Naive thymus-derived CD4-positive, alpha-beta T cell (primary cell): ENCODE data around the gene ABI3BP. TPM values are rescaled to one million over a fixed set of nuclear protein-coding genes. Genes with fewer than 3 reads are reported as not detected.

Experiments used
- ATAC-seq: fragments of 150-1000 bp; cut with Tn5 transposase; 2 replicates; pipeline ENCODE4 v1.10.0; 2021; ENCODE audit warnings: mild to moderate bottlenecking, moderate library complexity
- CTCF ChIA-PET: fragments of 350-600 bp; sonication (Branson Sonifier 250); formaldehyde crosslinking; loops from one replicate; lab custom pipeline; 2021; ENCODE audit warnings: antibody characterized with exemption; lab: Charles Lee
- POLR2A ChIA-PET: fragments of 350-600 bp; sonication (Branson Sonifier 250); formaldehyde crosslinking; loops from one replicate; lab custom pipeline; 2021; ENCODE audit warnings: antibody characterized with exemption, inconsistent platforms; lab: Charles Lee
- DNase-seq, 9 donors: peaks; one replicate each; pipeline versions ENCODE4 v3.0.0 to v3.0.0-alpha.2; 2020 to 2022; ENCODE audit warnings: mixed read lengths in 1 of 9
- H3K27ac ChIP-seq: one replicate; pipeline ENCODE4 v1.7.0; 2013; ENCODE audit warnings: mild to moderate bottlenecking, low read depth, low read length, moderate library complexity
- H3K27me3 ChIP-seq, 2 donors: one replicate each; pipeline ENCODE4 v1.7.0; 2013; ENCODE audit warnings: low read length in 2 of 2, mild to moderate bottlenecking in 2 of 2, moderate library complexity in 2 of 2; ENCODE audit not compliant: control insufficient read depth in 2 of 2, insufficient read depth in 2 of 2
- H3K36me3 ChIP-seq, 3 experiments: 1 replicate in 2 of 3; 2 replicates in 1 of 3; pipeline ENCODE4 v1.7.0; 2013; ENCODE audit warnings: low read length in 3 of 3, mild to moderate bottlenecking in 3 of 3, moderate library complexity in 1 of 3; ENCODE audit not compliant: insufficient read depth in 3 of 3, control insufficient read depth in 2 of 3
- H3K4me1 ChIP-seq, 2 donors: one replicate each; pipeline ENCODE4 v1.7.0; 2013; ENCODE audit warnings: low read length in 2 of 2, mild to moderate bottlenecking in 2 of 2, moderate library complexity in 1 of 2; ENCODE audit not compliant: control insufficient read depth in 2 of 2, insufficient read depth in 2 of 2
- H3K4me3 ChIP-seq: 2 replicates; pipeline ENCODE4 v1.7.0; 2013; ENCODE audit warnings: mild to moderate bottlenecking, low read length
- H3K9me3 ChIP-seq, 3 experiments: 1 replicate in 2 of 3; 2 replicates in 1 of 3; pipeline ENCODE4 v1.7.0; 2013; ENCODE audit warnings: low read length in 3 of 3; ENCODE audit not compliant: control insufficient read depth in 2 of 3
- H3K27ac Mint-ChIP-seq, 9 donors: one replicate each; pipeline ENCODE4 v1.8.0; 2020 to 2022; ENCODE audit warnings: mixed read lengths in 9 of 9, mild to moderate bottlenecking in 8 of 9, moderate library complexity in 5 of 9, inconsistent platforms in 2 of 9
- H3K27me3 Mint-ChIP-seq, 5 donors: one replicate each; pipeline ENCODE4 v1.8.0; 2021 to 2022; ENCODE audit warnings: mixed read lengths in 5 of 5, mild to moderate bottlenecking in 1 of 5
- H3K36me3 Mint-ChIP-seq, 5 donors: one replicate each; pipeline ENCODE4 v1.8.0; 2020 to 2022; ENCODE audit warnings: mixed read lengths in 5 of 5, mild to moderate bottlenecking in 3 of 5, inconsistent platforms in 1 of 5
- H3K4me1 Mint-ChIP-seq, 7 donors: one replicate each; pipeline ENCODE4 v1.8.0; 2020 to 2022; ENCODE audit warnings: mixed read lengths in 7 of 7, mild to moderate bottlenecking in 3 of 7, inconsistent platforms in 1 of 7
- H3K4me3 Mint-ChIP-seq, 10 donors: one replicate each; pipeline ENCODE4 v1.8.0; 2020 to 2022; ENCODE audit warnings: mild to moderate bottlenecking in 10 of 10, mixed read lengths in 10 of 10, moderate library complexity in 6 of 10, inconsistent platforms in 2 of 10
- H3K9me3 Mint-ChIP-seq, 11 donors: one replicate each; pipeline ENCODE4 v1.8.0; 2020 to 2022; ENCODE audit warnings: mixed read lengths in 11 of 11, mild to moderate bottlenecking in 4 of 11, inconsistent platforms in 1 of 11, moderate library complexity in 1 of 11
- intact Hi-C, 2 donors: fragments of 100-400 bp; cut with micrococcal nuclease; formaldehyde crosslinking; loops; one replicate each; pipeline ENCODE4 v1.15.1; 2023
- polyA plus RNA-seq, 2 donors: library from polyadenylated mRNA; unstranded; fragments of 300-500 nt; fragmentation: Illumina TruSeq; gene quantifications; one replicate each; pipeline ENCODE4 v1.2.3, GENCODE V29; 2021
- total RNA-seq, 6 experiments: library from RNA in 5 of 6; stranded (reverse) in 5 of 6; gene quantifications; 1 replicate in 5 of 6; 2 replicates in 1 of 6; pipeline ENCODE4 v1.2.3 and lab custom pipeline; 2021 to 2026

The ABI3BP gene
- total and polyA plus RNA-seq, 7 experiments from 2014 or later = not detected

DNA sequence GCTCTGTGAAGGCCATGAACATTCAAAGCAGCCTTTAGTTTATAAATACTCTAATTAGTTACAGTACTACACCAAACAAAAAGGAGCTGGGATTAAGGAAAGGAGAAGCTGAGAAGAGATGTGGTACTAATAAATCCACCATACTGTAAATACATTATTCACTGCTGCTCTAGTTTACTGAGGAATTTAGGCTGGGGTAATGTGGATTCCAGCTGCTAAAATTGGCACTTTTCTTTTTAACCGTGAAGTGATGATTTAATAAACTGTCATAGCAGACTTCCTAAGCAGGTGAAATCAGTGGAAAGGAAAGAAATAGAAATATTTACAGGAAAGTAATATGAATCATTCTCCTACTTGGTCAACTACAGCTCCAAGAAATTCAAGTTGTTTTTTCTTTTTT, 195.2 kb downstream of the ABI3BP start:
- peaks cover 0 to 20% (median 0%) of the 10 kb centered on the region in 5 donors for H3K27me3 Mint-ChIP-seq
- ATAC-seq (no peak), DNase-seq (no peak)
- no peak overlapping the region for H3K27ac Mint-ChIP-seq
- Histone ChIP-seq H3K36me3 (no peaks in the 10 kb centered on the region), H3K27me3 (no peaks in the 10 kb centered on the region), H3K27ac (no peak overlapping the region), H3K4me3 (no peak overlapping the region), H3K9me3 (no peaks in the 10 kb centered on the region), H3K4me1 (no peaks in the 10 kb centered on the region)
- POLR2A ChIA-PET = no interaction called here
- no peaks in the 10 kb centered on the region for H3K9me3 Mint-ChIP-seq
- H3K4me3 Mint-ChIP-seq = no peak overlapping the region
- peaks cover 0 to 7% (median 5%) of the 10 kb centered on the region in 7 donors for H3K4me1 Mint-ChIP-seq
- H3K36me3 Mint-ChIP-seq = no peaks in the 10 kb centered on the region
- CTCF ChIA-PET = no interaction called here
- intact Hi-C loops = no loop called here

DNA sequence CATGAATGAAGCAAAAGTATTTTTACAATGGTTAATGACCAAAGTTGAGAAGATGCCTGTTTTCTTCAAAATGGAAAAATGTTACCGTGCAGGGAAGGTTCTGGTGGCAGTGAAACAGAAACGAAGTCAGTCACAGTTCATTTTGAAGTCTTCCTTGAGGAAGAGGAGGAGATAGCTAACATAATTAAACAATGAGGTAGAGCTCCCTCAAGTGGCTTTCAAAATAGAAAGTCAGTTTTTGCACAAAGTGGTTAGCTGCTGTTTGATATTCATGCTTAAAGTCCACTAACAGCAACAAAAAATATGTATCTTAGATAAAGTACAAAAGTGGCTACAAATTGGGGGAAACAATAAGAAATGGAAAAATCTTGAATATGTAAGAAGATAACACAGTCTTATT, 196.7 kb downstream of the ABI3BP start:
- ATAC-seq (no peak), DNase-seq (peak in 1 of 9 donors; percentile 1)
- Mint-ChIP-seq H3K9me3 (no peaks in the 10 kb centered on the region), H3K27me3 (peaks cover 0 to 22% (median 0%) of the 10 kb centered on the region in 5 donors), H3K36me3 (no peaks in the 10 kb centered on the region), H3K27ac (peak overlapping the region in 2 of 9 donors; percentile 43 to 51), H3K4me3 (peak overlapping the region in 6 of 10 donors; percentile 22 to 68 (median 48)), H3K4me1 (peaks cover 0 to 7% (median 5%) of the 10 kb centered on the region in 7 donors)
- no peaks in the 10 kb centered on the region for H3K4me1 ChIP-seq
- intact Hi-C loops = loop anchor here (1.0 to 2.0 kb wide), 5 partner anchors 59 to 480 kb away; no protein-coding TSS in a partner anchor
- POLR2A ChIA-PET = interaction anchor here (0.6 kb wide), 1 partner anchor 463 kb away, joined by 3 read pairs; no protein-coding TSS in a partner anchor
- no peak overlapping the region for H3K4me3 ChIP-seq
- CTCF ChIA-PET = no interaction called here
- no peaks in the 10 kb centered on the region for H3K9me3 ChIP-seq
- H3K36me3 ChIP-seq = no peaks in the 10 kb centered on the region
- no peak overlapping the region for H3K27ac ChIP-seq
- no peaks in the 10 kb centered on the region for H3K27me3 ChIP-seq

DNA sequence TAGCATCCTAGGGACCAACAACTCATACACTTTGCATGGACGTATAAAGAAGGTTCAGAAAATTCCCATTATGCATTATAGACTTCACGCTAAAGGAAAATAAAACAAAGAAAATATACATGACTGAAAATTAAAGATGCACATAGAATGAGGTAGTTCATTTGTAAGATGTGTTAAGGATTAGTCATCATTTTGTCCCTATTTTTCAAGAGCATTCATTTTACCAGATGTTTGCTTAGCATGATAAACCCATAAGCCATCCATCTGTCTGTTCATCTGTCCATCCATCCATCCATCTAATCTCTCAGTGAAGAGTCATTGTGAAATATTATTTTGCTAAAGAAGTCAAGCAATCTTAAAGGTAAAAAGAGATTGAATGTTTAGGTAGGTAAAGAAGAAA, 203.6 kb downstream of the ABI3BP start:
- Histone ChIP-seq H3K27me3 (no peaks in the 10 kb centered on the region), H3K36me3 (no peaks in the 10 kb centered on the region), H3K9me3 (no peaks in the 10 kb centered on the region), H3K4me3 (no peak overlapping the region), H3K4me1 (no peaks in the 10 kb centered on the region), H3K27ac (no peak overlapping the region)
- Mint-ChIP-seq H3K27me3 (peaks cover 0 to 26% (median 0%) of the 10 kb centered on the region in 5 donors), H3K27ac (no peak overlapping the region), H3K4me3 (no peak overlapping the region), H3K36me3 (no peaks in the 10 kb centered on the region), H3K9me3 (peaks cover 0 to 10% (median 2%) of the 10 kb centered on the region in 11 donors), H3K4me1 (no peaks in the 10 kb centered on the region)
- DNase-seq (no peak), ATAC-seq (no peak)
- POLR2A ChIA-PET = no interaction called here
- intact Hi-C loops = no loop called here
- CTCF ChIA-PET = no interaction called here

DNA sequence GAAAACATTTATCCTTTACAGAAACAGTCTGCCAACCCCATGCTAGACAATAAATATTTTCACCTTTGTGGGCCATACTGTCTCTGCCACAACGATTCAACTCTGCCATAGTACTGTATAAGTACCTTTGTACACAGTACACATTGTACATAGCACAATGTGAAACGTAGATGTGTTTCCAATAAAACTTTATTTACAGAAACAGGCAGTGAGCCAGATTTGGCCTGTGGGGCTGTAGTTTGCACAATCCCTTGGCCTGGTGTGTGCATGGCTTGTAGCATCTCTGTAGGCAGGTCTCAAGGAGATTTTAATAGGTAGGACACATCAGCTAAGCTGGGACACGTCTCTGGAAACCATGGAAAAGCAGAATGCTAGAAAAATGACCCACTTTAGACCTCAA, 209.6 kb downstream of the ABI3BP start:
- Histone ChIP-seq H3K9me3 (no peaks in the 10 kb centered on the region), H3K4me1 (no peaks in the 10 kb centered on the region), H3K36me3 (no peaks in the 10 kb centered on the region), H3K27ac (no peak overlapping the region), H3K4me3 (no peak overlapping the region), H3K27me3 (no peaks in the 10 kb centered on the region)
- H3K36me3 Mint-ChIP-seq = no peaks in the 10 kb centered on the region
- no peak overlapping the region for H3K4me3 Mint-ChIP-seq
- H3K9me3 Mint-ChIP-seq = peaks cover 0 to 12% (median 3%) of the 10 kb centered on the region in 11 donors
- H3K27ac Mint-ChIP-seq = no peak overlapping the region
- intact Hi-C loops = no loop called here
- ChIA-PET POLR2A (interaction anchor here (0.7 kb wide), 1 partner anchor 22 kb away, joined by 3 read pairs; no protein-coding TSS in a partner anchor), CTCF (no interaction called here)
- no peaks in the 10 kb centered on the region for H3K4me1 Mint-ChIP-seq
- DNase-seq = no peak
- no peak for ATAC-seq
- peaks cover 0 to 3% (median 0%) of the 10 kb centered on the region in 5 donors for H3K27me3 Mint-ChIP-seq

DNA sequence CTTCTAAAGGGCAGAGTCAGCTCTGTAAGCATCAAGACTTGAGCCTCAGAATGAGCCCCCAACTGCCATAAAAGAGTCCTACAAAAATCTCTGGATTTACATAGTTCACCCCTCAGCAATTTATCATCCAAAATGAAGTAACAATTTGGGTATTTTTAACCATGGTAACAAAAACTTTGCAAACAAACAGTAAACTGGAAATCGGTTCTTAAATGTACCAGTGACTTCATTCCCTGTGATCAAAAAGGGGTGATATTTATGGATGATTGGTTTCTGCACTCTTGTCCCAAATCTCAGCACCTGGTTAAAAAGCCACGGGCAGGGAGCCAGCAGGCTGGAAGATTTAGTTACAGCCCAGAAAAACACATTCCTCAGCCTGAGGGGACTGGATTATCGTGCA, 210.3 kb downstream of the ABI3BP start:
- Mint-ChIP-seq H3K36me3 (no peaks in the 10 kb centered on the region), H3K4me3 (no peak overlapping the region), H3K9me3 (peaks cover 0 to 12% (median 3%) of the 10 kb centered on the region in 11 donors), H3K4me1 (no peaks in the 10 kb centered on the region), H3K27me3 (peaks cover 0 to 3% (median 0%) of the 10 kb centered on the region in 5 donors), H3K27ac (no peak overlapping the region)
- DNase-seq = no peak
- Histone ChIP-seq H3K27ac (no peak overlapping the region), H3K27me3 (no peaks in the 10 kb centered on the region), H3K4me3 (no peak overlapping the region), H3K9me3 (no peaks in the 10 kb centered on the region), H3K4me1 (no peaks in the 10 kb centered on the region), H3K36me3 (no peaks in the 10 kb centered on the region)
- ATAC-seq = no peak
- intact Hi-C loops = no loop called here
- ChIA-PET CTCF (no interaction called here), POLR2A (no interaction called here)

DNA sequence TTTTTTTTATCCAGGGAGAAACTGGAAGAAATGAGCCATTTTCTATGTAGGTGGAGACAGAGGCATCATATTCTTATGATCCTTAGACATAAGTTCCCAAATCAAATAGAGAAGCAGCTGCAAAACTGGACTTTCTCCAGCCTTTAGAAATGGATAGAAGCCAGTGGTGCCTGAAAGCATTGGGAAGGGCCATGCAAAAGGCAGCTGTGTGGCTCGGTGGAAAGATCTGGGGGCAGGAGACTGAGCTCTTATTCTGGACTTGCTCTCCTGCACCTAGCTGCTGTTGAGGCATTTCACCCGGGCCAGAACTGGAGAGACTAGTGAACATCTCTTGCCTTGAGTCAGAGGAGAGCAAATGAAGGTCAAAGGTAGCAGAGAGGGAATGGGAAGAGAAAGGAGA, 210.9 kb downstream of the ABI3BP start:
- Mint-ChIP-seq H3K4me3 (no peak overlapping the region), H3K9me3 (peaks cover 0 to 12% (median 3%) of the 10 kb centered on the region in 11 donors), H3K27me3 (peaks cover 0 to 3% (median 0%) of the 10 kb centered on the region in 5 donors), H3K36me3 (peaks cover 0 to 2% (median 0%) of the 10 kb centered on the region in 5 donors), H3K27ac (no peak overlapping the region), H3K4me1 (no peaks in the 10 kb centered on the region)
- Histone ChIP-seq H3K4me1 (no peaks in the 10 kb centered on the region), H3K27me3 (no peaks in the 10 kb centered on the region), H3K9me3 (no peaks in the 10 kb centered on the region), H3K36me3 (no peaks in the 10 kb centered on the region), H3K27ac (no peak overlapping the region), H3K4me3 (no peak overlapping the region)
- DNase-seq (no peak), ATAC-seq (no peak)
- ChIA-PET CTCF (no interaction called here), POLR2A (no interaction called here)
- intact Hi-C loops = no loop called here

DNA sequence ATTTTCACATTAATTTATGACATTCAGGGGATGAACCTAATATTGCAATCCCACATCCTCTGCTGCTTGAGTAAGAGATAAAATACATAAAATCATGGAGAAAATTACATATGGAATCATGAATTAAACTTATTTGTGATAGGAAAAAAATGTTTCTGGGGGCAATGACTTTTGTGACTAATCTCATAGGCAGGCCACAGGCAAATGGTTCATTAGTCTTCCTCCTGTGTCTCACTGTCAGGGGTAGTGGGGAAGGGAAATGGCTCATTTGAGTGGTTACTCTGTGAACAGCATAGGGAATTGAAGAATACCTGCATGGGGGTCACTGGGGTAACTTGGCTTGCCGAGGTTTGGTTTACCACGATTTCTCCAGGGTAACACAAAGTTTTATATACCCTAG, 211.9 kb downstream of the ABI3BP start:
- no peaks in the 10 kb centered on the region for H3K27me3 ChIP-seq
- no peaks in the 10 kb centered on the region for H3K4me1 ChIP-seq
- H3K27ac ChIP-seq = no peak overlapping the region
- peaks cover 0 to 3% (median 0%) of the 10 kb centered on the region in 5 donors for H3K36me3 Mint-ChIP-seq
- ChIA-PET POLR2A (no interaction called here), CTCF (no interaction called here)
- H3K27ac Mint-ChIP-seq = no peak overlapping the region
- no peak overlapping the region for H3K4me3 Mint-ChIP-seq
- ATAC-seq (no peak), DNase-seq (no peak)
- H3K9me3 ChIP-seq = no peaks in the 10 kb centered on the region
- no peak overlapping the region for H3K4me3 ChIP-seq
- no peaks in the 10 kb centered on the region for H3K4me1 Mint-ChIP-seq
- peaks cover 0 to 12% (median 3%) of the 10 kb centered on the region in 11 donors for H3K9me3 Mint-ChIP-seq
- H3K27me3 Mint-ChIP-seq = peaks cover 0 to 3% (median 0%) of the 10 kb centered on the region in 5 donors
- intact Hi-C loops = no loop called here
- no peaks in the 10 kb centered on the region for H3K36me3 ChIP-seq
